ENCODE data around the gene GNB5. TPM values are rescaled to one million over a fixed set of nuclear protein-coding genes. Genes with fewer than 3 reads are reported as not detected.
"Not testable (repeated sequence)": the region's sequence is repeated elsewhere in the genome, so short reads cannot be mapped to it uniquely, and the experiment has no call there.

Gene GNB5
- total and polyA plus RNA-seq, 2 of the 13 experiments (the other 11 are each of a cell fraction or from before 2014, with no cell fraction given): 13.7 to 14.4 TPM

DNA sequence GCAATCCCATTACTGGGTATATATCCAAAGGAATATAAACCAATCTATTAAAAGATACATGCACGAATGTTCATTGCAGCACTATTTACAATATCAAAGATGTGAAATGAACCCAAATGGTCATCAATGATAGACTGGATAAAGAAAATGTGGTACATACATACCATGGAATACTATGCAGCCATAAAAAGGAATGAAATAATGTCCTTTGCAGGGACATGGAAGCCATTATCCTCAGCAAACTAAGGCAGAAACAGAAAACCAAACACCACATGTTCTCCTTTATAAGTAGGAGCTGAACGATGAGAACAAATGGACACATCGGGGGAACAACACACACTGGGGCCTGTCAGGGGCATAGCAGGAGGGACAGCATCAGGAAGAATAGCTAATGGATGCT, 21.0 kb downstream of the GNB5 start:
- H4K20me1 ChIP-seq (ENCODE audit: insufficient read depth, low read length); DNase-seq (ENCODE audit: low spot score); H3K27ac ChIP-seq (ENCODE audit: extremely low read length, insufficient read depth, low read length); FAIRE-seq; H3K4me3 ChIP-seq (replicated peaks in 1 of 3; ENCODE audit: insufficient read depth in 1 of 3, low read depth in 2 of 3, low read length in 3 of 3); H3K36me3 ChIP-seq (replicated peaks in 1 of 2; ENCODE audit: control insufficient read depth in 1 of 2, insufficient read depth in 2 of 2, low read length in 2 of 2); intact Hi-C loops (cut with micrococcal nuclease; ENCODE audit: unreplicated experiment); H2AFZ ChIP-seq (ENCODE audit: low read length); H3K4me1 ChIP-seq (ENCODE audit: insufficient read depth, low read length); ATAC-seq; H3K27me3 ChIP-seq (ENCODE audit: control insufficient read depth in 1 of 2, insufficient read depth in 2 of 2, low read length in 2 of 2); H3K79me2 ChIP-seq (ENCODE audit: insufficient read depth, low read length); BruUV-seq (replicated peaks); H3K4me2 ChIP-seq (ENCODE audit: low read depth, low read length); CTCF ChIA-PET (ENCODE audit: low intra/inter-chr PET ratio, low total read pairs); in situ Hi-C loops (cut with HindIII; ENCODE audit: extremely low pct_ligation_motif_present, low pct_unique_long_range_greater_than_20kb); H3K9ac ChIP-seq (ENCODE audit: insufficient read depth, low read depth, low read length); H3K9me3 ChIP-seq (ENCODE audit: low read length); POLR2A ChIA-PET: not testable (repeated sequence)
- 98% methylated on average over 3 of the region's 3 CpGs for WGBS (ENCODE audit: low lambda C conversion rate)

DNA sequence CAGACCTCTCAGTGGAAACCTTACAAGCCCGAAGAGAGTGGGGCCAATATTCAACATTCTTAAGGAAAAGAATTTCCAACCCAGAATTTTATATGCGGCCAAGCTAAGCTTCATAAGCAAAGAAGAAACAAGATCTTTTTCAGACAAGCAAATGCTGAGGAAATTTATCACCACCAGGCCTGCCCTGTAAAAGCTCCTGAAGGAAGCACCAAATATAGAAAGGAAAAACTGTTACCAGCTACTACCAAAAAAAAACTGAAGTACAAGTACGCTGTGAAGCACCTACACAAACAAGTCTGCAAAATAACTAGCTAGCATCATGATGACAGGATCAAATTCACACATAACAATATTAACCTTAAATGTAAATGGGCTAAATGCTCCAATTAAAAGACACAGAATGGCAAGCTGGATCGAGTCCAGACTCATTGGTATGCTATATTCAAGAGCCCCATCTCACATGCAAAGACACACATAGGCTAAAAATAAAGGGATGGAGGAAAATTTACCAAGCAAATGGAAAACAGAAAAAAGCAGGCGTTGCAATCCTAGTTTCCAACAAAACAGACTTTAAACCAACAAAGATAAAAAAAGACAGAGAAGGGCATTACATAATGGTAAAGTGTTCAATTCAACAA, 25.6 kb downstream of the GNB5 start:
- BruUV-seq (replicated peaks); H2AFZ ChIP-seq (ENCODE audit: low read length); H3K4me3 ChIP-seq (replicated peaks in 1 of 3; ENCODE audit: insufficient read depth in 1 of 3, low read depth in 2 of 3, low read length in 3 of 3); FAIRE-seq; H3K79me2 ChIP-seq (ENCODE audit: insufficient read depth, low read length); in situ Hi-C loops (cut with HindIII; ENCODE audit: extremely low pct_ligation_motif_present, low pct_unique_long_range_greater_than_20kb); H3K9me3 ChIP-seq (ENCODE audit: low read length); H3K4me1 ChIP-seq (ENCODE audit: insufficient read depth, low read length); intact Hi-C loops (cut with micrococcal nuclease; ENCODE audit: unreplicated experiment); CTCF ChIA-PET (ENCODE audit: low intra/inter-chr PET ratio, low total read pairs); H3K9ac ChIP-seq (ENCODE audit: insufficient read depth, low read depth, low read length); POLR2A ChIA-PET; H3K27me3 ChIP-seq (ENCODE audit: control insufficient read depth in 1 of 2, insufficient read depth in 2 of 2, low read length in 2 of 2); H3K4me2 ChIP-seq (ENCODE audit: low read depth, low read length); DNase-seq (ENCODE audit: low spot score); H3K27ac ChIP-seq (ENCODE audit: extremely low read length, insufficient read depth, low read length); H4K20me1 ChIP-seq (ENCODE audit: insufficient read depth, low read length); ATAC-seq: not testable (repeated sequence)
- 91% methylated on average over 5 of the region's 5 CpGs for WGBS (ENCODE audit: low lambda C conversion rate)
- peaks cover 0 to 13% of the 10 kb centered on the region in 2 experiments; a peak in 2 of 5 replicates for H3K36me3 ChIP-seq (replicated peaks in 1 of 2; ENCODE audit: control insufficient read depth in 1 of 2, insufficient read depth in 2 of 2, low read length in 2 of 2)

Data from HepG2 (cell line).